Activated naive CD4-positive, alpha-beta T cell treated with anti-CD3 and anti-CD28 coated beads, Interleukin-2, amount 50 U/mL, for 24 hours (primary cell): ENCODE measurements around the gene GRXCR1.

Source experiments
- H3K27ac Mint-ChIP-seq: one replicate; pipeline ENCODE4 v1.8.0; 2021; ENCODE audit warnings: mild to moderate bottlenecking, mixed read lengths
- H3K27me3 Mint-ChIP-seq: one replicate; pipeline ENCODE4 v1.8.0; 2021; ENCODE audit warnings: mixed read lengths
- H3K36me3 Mint-ChIP-seq: one replicate; pipeline ENCODE4 v1.8.0; 2021; ENCODE audit warnings: mixed read lengths
- H3K4me1 Mint-ChIP-seq: one replicate; pipeline ENCODE4 v1.8.0; 2021; ENCODE audit warnings: mixed read lengths
- H3K4me3 Mint-ChIP-seq: one replicate; pipeline ENCODE4 v1.8.0; 2021; ENCODE audit warnings: mild to moderate bottlenecking, mixed read lengths
- H3K9me3 Mint-ChIP-seq: one replicate; pipeline ENCODE4 v1.8.0; 2021; ENCODE audit warnings: mixed read lengths

The GRXCR1 gene

DNA sequence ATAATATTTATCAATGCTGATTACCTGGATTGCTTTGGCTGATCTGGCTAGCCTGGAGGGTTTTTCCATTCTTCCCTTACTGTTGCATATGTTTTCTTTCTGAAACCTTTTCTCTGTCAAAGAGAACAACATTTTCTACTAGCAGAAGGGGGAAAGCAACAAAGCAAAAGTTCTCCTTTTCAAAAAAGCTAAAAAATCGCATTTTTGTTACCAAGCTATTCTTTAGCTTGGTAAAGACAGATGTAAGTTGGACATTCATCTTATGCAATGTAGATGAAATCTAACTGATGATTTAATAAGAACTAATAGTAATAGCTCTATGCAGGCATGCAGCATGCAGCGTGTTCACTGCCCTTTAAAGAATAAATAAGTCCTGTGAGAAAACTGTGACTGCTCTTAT lies at the start of gene GRXCR1:
TSS of gene GRXCR1 (plus strand) at position 301 of the 400 bp plus-strand sequence. CDS start 554 bp downstream, outside the sequence.
- no peaks in the 10 kb centered on the region for H3K4me1 Mint-ChIP-seq
- H3K9me3 Mint-ChIP-seq = peaks cover 9% of the 10 kb centered on the region
- peaks cover 23% of the 10 kb centered on the region for H3K27me3 Mint-ChIP-seq
- H3K36me3 Mint-ChIP-seq = no peaks in the 10 kb centered on the region
- H3K27ac Mint-ChIP-seq = no peak within 1 kb of the TSS
- no peak within 1 kb of the TSS for H3K4me3 Mint-ChIP-seq

DNA sequence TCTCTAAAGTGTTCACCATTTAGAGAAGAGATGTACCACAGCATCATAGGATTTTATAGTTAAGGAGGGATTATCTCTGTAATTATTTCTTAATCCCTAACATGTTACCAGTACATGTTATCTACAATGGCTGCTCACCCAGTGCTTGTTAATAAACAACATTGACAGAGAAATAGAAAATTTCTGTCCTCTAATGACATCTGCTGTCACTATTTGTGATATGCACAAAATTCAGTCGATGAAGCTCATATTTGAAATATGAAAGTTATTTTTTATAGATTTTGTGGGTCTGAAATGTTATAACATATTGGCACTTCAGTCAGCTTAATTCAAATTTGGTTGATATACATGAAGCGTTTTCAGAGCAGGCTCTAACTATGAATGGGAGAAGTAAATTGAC lies 48.8 kb upstream of the GRXCR1 start:
- Mint-ChIP-seq H3K4me3 (no peak overlapping the region), H3K4me1 (no peaks in the 10 kb centered on the region)

DNA sequence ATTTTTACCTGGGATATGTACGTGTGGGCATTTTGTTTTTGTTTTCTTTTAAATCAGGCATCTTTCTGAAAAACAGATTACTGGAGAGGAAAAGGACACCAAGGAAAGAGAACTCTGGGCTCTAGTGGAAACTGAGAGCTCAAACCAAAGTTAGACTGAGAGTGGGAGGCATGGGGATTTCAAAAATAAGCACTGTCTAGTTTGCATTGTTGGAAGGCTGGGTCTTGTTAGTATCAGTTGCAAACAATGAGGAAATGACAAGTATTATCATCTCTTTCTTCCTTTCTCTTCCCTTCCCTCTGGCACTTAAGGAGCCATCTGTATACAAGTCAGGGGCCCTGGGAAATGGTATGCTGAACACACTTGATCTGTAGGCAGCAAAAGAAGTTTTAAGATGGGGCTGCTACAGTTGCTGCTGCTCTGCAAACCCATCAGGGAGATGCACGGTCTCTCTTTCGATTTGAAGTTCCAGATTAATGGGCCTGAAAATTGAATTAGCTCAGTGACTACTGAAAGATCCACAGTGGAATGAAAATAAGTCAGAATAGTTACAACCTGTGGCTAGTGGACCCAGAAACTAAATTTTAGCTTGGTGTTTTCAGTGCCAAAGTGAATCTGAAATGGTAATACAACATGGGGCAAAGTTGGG lies 48.0 kb upstream of the GRXCR1 start:
- Mint-ChIP-seq H3K9me3 (peaks cover 5% of the 10 kb centered on the region), H3K27ac (no peak overlapping the region), H3K4me1 (no peaks in the 10 kb centered on the region), H3K27me3 (peaks cover 3% of the 10 kb centered on the region), H3K36me3 (no peaks in the 10 kb centered on the region), H3K4me3 (no peak overlapping the region)

More for the DNA sequence above, 48.8 kb upstream of the GRXCR1 start:
- Mint-ChIP-seq H3K36me3 (no peaks in the 10 kb centered on the region), H3K9me3 (no peaks in the 10 kb centered on the region), H3K27ac (no peak overlapping the region), H3K27me3 (peaks cover 3% of the 10 kb centered on the region)

DNA sequence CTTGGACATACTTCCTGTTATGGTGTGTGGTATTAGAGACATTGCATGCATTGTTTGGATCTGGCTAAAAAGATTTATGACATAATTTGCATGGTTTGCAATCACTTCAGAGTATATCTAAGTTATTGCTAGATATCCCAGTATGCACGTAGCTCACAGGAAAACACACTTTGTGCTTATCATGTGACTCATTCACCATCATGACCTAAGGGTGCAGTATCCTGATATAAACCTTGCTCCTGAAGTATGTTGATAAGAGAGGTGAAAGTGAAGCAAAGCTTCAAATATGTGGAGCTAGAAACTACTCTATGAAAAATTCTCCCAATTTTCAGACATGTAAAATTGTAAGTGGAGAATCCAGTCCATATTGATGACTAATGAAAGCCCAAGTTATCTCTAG lies 46.9 kb upstream of the GRXCR1 start:
- H3K9me3 Mint-ChIP-seq = peaks cover 16% of the 10 kb centered on the region
- H3K4me3 Mint-ChIP-seq = no peak overlapping the region
- no peak overlapping the region for H3K27ac Mint-ChIP-seq
- H3K4me1 Mint-ChIP-seq = no peaks in the 10 kb centered on the region
- peaks cover 1% of the 10 kb centered on the region for H3K36me3 Mint-ChIP-seq
- peaks cover 6% of the 10 kb centered on the region for H3K27me3 Mint-ChIP-seq

DNA sequence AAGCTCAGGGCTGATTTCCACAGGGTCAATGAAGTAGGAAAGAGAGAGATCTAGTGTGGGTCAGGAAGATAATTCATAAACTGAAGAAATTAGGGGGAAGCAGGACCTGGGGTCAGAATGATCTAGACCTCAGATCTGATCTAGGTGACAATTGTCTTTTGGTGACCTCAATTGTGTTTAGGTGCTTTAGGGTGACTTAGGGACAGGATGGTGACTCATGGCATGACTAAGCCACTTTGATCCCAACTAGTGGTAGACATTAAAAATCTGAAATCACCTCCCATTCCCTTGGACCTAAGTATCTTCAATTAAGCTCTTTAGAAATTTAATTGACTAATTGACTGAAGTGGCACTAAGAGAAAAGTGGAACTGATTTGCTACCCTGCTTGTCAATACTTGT lies 36.7 kb upstream of the GRXCR1 start:
- H3K4me1 Mint-ChIP-seq = no peaks in the 10 kb centered on the region
- H3K27me3 Mint-ChIP-seq = peaks cover 14% of the 10 kb centered on the region
- no peak overlapping the region for H3K4me3 Mint-ChIP-seq
- H3K27ac Mint-ChIP-seq = no peak overlapping the region
- no peaks in the 10 kb centered on the region for H3K9me3 Mint-ChIP-seq
- H3K36me3 Mint-ChIP-seq = no peaks in the 10 kb centered on the region

DNA sequence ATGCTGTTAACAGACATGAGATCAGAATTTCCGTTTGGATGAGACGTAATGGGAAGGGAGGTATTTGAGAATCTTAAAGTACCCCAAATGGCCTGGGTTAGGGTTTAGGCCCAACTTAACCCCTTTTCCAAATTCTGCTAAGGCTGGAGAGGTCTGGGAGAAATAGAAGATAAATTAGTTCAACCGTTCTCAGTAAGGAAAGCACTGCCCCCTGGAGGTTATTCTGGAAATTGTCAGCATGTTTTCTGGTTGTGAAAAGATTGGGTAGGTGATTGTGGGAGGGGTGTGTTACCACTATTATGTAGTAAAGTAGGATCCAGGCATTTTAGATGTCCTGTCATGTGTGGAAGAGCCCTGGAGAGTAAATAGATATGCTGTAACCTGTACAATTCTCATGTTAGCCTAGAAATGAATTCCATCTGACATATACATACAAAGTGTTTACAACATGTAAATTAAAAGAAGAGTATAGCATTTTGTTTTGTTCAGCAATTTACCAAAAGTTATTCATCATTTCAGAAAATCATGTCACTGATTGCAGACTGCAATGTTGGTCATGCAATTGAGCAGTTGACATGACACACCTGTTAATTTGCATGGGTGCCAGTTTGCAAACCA lies 26.8 kb upstream of the GRXCR1 start:
- H3K27me3 Mint-ChIP-seq = peaks cover 13% of the 10 kb centered on the region
- H3K27ac Mint-ChIP-seq = no peak overlapping the region
- no peaks in the 10 kb centered on the region for H3K9me3 Mint-ChIP-seq
- no peaks in the 10 kb centered on the region for H3K4me1 Mint-ChIP-seq
- H3K4me3 Mint-ChIP-seq = no peak overlapping the region
- H3K36me3 Mint-ChIP-seq = no peaks in the 10 kb centered on the region

DNA sequence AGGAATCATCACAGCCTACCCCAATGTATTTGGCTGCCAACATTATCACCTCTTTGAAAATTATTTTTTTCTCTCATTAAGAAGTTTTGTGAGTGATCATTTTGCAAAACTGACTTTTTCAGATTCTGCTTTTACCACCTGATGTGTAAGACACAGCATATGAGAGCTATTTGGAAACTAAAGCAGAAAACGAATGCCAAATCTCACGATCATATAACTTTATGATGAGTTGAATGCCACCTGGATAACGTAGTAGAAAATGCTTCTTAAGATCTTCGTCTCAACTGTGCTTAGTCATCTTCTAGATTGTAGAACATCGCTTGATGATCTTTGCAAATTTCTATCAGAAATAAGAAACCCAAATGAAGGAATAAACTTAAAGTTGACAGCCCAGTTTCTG lies 21.3 kb upstream of the GRXCR1 start:
- H3K9me3 Mint-ChIP-seq = no peaks in the 10 kb centered on the region
- H3K27ac Mint-ChIP-seq = no peak overlapping the region
- H3K4me1 Mint-ChIP-seq = no peaks in the 10 kb centered on the region
- H3K27me3 Mint-ChIP-seq = peaks cover 22% of the 10 kb centered on the region
- no peaks in the 10 kb centered on the region for H3K36me3 Mint-ChIP-seq
- H3K4me3 Mint-ChIP-seq = no peak overlapping the region

DNA sequence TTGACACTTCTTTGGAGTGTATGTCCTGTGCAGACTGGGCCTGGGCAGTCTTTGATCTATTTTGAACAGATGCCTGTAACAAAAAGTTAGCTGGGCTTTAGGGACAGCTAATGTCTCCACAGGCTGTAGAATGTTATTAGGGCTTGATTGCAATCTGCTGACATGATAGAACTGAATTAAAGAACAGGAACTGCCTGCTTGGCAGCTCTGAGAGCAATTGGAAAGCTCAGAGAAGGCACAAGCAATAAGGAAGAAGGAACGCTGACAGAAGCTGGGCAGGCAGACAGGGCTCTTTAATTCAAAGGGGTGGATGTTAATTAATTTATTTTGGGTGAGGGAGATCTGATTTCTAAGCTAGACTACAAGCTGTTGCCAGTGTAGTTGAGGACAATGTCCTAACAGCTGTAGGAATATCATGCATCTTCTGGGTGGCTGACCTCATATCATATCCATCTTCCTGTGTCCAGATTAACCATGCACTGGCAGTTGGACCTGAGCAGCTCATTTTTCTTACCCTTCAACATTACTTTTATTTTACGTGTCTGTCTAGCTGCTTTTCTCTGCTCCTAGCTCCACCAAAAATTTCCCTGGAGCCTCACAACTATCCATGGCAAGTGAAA lies 20.7 kb upstream of the GRXCR1 start:
- H3K4me1 Mint-ChIP-seq = no peaks in the 10 kb centered on the region
- H3K9me3 Mint-ChIP-seq = no peaks in the 10 kb centered on the region
- H3K27me3 Mint-ChIP-seq = peaks cover 22% of the 10 kb centered on the region
- H3K27ac Mint-ChIP-seq = no peak overlapping the region
- no peaks in the 10 kb centered on the region for H3K36me3 Mint-ChIP-seq
- no peak overlapping the region for H3K4me3 Mint-ChIP-seq

DNA sequence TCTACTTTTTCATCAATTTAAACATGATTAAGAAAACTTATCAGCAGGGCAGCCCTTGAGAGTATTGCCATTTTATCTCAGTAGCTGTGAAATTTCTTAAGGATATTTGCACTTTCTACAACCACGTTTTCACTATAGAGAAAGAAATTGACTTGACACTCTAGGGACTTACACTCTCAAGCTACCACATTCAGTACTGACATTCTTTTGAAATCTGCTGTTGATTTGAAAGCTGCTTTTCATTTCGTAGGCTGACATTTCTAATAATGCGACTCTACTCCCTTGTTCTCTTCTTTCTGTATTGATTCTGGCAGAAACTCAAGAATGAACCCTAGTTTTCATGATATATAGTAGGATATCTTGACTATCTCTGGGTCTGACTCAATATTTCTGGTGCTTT lies 13.7 kb upstream of the GRXCR1 start:
- Mint-ChIP-seq H3K27me3 (peaks cover 27% of the 10 kb centered on the region), H3K4me3 (no peak overlapping the region)

DNA sequence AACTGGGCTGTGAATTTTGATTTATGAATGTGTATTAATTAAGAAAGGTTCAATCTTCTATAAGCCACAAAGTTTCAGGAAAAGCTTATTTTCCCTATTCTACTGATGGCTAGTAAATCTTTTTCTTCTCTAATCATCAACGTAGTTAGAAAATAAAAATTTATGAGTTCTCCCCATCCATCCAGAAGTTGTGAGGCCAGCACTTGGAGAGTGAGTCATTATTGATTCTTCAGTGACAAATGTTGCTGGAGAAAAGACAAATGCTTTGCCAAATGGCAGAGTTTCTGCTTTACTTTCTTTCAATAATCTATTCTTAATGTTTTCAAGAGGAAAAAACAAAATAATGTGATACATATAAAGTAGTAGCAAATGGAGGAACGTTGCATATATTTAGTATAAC lies 11.3 kb upstream of the GRXCR1 start:
- no peak overlapping the region for H3K27ac Mint-ChIP-seq
- H3K4me3 Mint-ChIP-seq = no peak overlapping the region
- H3K4me1 Mint-ChIP-seq = no peaks in the 10 kb centered on the region
- H3K9me3 Mint-ChIP-seq = no peaks in the 10 kb centered on the region
- H3K36me3 Mint-ChIP-seq = no peaks in the 10 kb centered on the region
- H3K27me3 Mint-ChIP-seq = peaks cover 32% of the 10 kb centered on the region

More for the DNA sequence above, 13.7 kb upstream of the GRXCR1 start:
- Mint-ChIP-seq H3K4me1 (no peaks in the 10 kb centered on the region), H3K27ac (no peak overlapping the region), H3K9me3 (no peaks in the 10 kb centered on the region), H3K36me3 (no peaks in the 10 kb centered on the region)

DNA sequence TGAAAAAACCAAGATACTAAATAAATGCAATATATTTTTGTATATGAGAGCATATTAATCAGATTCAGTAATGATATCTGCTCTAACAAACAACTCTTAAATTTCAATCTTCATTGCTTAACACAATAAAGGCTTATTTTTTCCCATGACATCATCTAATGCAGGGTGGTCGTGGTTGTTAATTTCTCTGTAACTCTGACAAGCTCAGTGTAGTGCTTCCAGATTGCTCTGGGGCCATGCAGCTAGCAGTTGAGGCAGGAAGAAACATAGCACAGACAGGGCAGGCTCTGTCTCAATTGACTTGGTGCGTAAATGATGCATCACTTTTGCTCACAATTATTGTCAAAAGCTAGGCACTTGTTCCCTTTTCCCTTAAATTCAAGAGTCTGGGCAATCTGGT lies 869 bp upstream of the GRXCR1 start:
- H3K27ac Mint-ChIP-seq = no peak overlapping the region
- no peaks in the 10 kb centered on the region for H3K4me1 Mint-ChIP-seq
- no peak overlapping the region for H3K4me3 Mint-ChIP-seq
- H3K36me3 Mint-ChIP-seq = no peaks in the 10 kb centered on the region
- H3K27me3 Mint-ChIP-seq = peaks cover 24% of the 10 kb centered on the region
- H3K9me3 Mint-ChIP-seq = peaks cover 17% of the 10 kb centered on the region

DNA sequence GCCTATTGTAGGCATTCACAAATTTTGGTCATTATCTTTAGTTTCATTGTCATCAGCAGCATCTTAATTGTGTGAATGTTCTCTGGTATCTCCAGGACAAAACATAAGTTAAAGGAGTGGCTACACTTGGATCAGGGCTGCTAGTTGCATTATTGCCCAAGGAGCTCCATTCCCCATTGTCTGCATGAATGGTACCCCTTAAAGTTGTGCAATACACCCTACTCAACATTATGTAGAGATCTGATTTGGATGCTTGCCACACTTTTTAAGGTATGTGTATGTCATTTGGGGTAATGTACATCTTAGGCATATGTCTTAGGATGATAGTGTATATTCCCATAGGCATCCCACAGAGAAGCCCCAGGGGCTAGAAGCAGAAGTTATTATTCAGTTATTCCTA lies 2.9 kb downstream of the GRXCR1 start:
- H3K27me3 Mint-ChIP-seq = peaks cover 16% of the 10 kb centered on the region
- H3K27ac Mint-ChIP-seq = no peak overlapping the region
- H3K4me3 Mint-ChIP-seq = no peak overlapping the region
- no peaks in the 10 kb centered on the region for H3K36me3 Mint-ChIP-seq
- H3K9me3 Mint-ChIP-seq = no peaks in the 10 kb centered on the region
- no peaks in the 10 kb centered on the region for H3K4me1 Mint-ChIP-seq

DNA sequence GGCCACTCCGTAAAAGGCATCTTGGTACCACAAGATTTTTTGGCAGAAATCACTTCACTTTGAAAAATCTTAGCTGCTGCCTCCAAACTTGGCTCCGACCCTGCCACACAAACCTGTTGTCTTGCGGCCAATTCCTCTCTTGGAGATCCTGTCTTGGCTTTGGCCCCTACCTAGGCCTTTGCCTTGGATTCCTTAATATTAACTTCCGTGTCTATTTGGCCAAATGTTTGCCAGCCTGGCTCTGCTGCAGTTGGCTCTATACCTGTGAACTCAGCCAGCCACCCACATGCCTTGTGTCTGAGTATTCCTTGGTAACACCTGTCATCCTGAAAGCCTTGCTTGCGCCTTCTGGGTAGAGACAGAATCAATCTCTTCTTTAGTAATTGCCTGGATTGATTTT lies 12.5 kb downstream of the GRXCR1 start:
- Mint-ChIP-seq H3K9me3 (peaks cover 8% of the 10 kb centered on the region), H3K27me3 (peaks cover 17% of the 10 kb centered on the region), H3K4me3 (no peak overlapping the region), H3K36me3 (no peaks in the 10 kb centered on the region), H3K4me1 (no peaks in the 10 kb centered on the region), H3K27ac (no peak overlapping the region)

DNA sequence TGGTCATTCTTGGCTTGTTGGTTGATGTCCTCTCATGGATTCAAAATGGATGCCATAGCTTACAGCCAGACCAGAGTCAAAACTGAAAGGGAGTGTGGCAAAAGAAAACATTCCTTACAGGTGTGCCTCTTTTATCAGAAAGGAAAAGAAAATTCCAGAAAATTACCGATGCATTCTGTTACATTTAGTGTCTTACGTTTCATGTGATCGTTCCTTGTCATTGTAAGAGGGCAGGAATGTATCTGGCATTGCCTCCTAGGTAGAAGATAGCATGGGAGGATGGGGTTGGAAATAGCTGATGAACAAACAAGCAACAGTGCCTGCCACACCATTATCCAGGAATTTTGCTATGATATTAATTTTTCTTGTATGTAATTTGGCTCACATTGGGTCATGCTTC lies 13.1 kb downstream of the GRXCR1 start:
- Mint-ChIP-seq H3K27me3 (peaks cover 17% of the 10 kb centered on the region), H3K36me3 (no peaks in the 10 kb centered on the region), H3K27ac (no peak overlapping the region), H3K4me1 (no peaks in the 10 kb centered on the region), H3K9me3 (peaks cover 8% of the 10 kb centered on the region), H3K4me3 (no peak overlapping the region)

DNA sequence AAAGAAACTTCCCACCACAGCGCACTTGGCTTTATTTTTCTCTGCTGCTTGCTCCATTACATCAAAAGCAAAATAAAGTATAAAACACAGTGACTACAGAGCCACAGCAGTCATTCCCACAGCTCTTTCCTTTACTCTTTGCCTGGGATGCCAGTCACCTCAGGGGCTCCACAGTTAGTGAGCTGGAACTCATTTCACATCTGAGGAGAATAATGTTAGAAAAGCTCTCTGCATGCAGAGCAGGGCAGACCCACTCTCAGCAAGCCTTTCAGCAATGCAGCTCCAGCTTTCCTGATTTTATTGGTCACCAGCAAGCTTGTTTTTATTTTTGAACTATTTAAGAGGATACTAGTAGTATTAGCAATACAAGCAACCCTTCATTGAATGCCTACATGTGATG lies 13.8 kb downstream of the GRXCR1 start:
- Mint-ChIP-seq H3K27me3 (peaks cover 17% of the 10 kb centered on the region), H3K27ac (no peak overlapping the region), H3K9me3 (peaks cover 7% of the 10 kb centered on the region), H3K4me3 (no peak overlapping the region), H3K4me1 (no peaks in the 10 kb centered on the region), H3K36me3 (no peaks in the 10 kb centered on the region)

DNA sequence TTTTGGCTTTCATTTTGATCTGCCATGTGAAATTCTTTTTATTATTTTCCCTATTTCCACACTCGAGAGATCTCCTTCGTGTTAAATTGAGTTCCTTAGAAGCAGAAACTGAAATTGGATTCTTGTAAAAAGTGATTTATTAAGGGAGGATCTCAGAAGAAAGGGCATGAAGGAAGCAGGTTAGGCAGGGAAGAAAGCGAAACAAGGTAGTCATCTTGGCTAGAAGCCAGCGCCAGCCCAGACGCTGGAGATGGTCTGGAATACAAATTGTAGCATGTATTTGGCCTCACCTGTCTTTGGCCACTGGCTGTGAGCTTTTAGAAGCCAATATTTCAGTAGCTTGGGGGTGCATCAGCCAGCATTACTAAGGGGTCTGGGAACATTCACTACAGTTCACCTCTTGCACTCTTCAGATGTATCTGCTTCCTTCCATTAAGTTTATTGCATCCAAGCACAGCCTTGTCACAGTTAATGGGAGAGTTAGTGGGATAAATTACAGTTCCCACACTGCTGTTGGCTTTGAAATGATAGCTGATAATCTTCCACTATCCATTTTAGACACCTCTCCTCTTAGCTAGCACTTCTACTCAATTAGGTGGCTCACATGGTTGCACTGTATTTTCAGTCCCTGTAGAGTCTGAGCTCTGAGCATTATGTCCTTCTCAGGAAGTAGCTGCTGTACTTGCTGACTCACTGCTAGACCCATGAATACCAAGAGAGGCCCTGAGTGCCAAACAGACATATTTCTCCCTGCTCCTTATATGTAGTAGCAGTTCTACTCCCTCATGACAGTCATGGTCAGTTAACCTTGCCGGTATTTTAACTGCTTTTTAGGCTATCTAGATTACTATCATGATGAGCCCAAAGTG lies 14.6 kb downstream of the GRXCR1 start:
- Mint-ChIP-seq H3K36me3 (no peaks in the 10 kb centered on the region), H3K27me3 (peaks cover 17% of the 10 kb centered on the region)

More for the DNA sequence above, 14.6 kb downstream of the GRXCR1 start:
- Mint-ChIP-seq H3K9me3 (no peaks in the 10 kb centered on the region), H3K27ac (no peak overlapping the region), H3K4me3 (no peak overlapping the region), H3K4me1 (no peaks in the 10 kb centered on the region)
